ENCODE measurements around the gene TBX10.
A peak's percentile ranks its signal among the peaks of the same experiment; 100 is the strongest.
"Not testable (repeated sequence)": the region's sequence is repeated elsewhere in the genome, so short reads cannot be mapped to it uniquely, and the experiment has no call there.

TBX10 gene

DNA sequence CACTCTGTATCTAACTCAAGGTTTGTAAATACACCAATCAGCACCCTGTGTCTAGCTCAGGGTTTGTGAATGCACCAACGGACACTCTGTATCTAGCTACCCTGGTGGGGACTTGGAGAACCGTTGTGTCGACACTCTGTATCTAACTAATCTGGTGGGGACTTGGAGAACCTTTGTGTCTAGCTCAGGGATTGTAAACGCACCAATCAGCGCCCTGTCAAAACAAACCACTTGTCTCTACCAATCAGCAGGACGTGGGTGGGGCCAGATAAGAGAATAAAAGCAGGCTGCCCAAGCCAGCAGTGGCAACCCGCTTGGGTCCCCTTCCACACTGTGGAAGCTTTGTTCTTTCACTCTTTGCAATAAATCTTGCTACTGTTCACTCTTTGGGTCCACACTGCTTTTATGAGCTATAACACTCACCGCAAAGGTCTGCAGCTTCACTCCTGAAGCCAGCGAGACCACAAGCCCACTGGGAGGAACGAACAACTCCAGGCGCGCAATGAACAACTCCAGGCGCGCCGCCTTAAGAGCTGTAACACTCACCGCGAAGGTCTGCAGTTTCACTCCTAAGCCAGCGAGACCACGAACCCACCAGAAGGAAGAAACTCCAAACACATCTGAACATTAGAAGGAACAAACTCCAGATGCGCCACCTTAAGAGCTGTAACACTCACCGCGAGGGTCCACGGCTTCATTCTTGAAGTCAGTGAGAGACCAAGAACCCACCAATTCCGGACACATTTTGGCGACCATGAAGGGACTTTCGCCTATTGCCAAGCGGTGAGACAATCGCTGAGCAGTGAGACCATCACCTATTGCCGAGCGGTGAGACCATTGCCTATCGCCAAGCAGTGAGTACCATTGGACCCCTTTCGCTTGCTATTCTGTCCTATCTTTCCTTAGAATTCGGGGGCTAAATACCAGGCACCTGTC is 19.6 kb downstream of the TBX10 start:
- not testable (repeated sequence) for DNase-seq; H4K8ac ChIP-seq (ENCODE audit: low read depth, low read length); H2AK5ac ChIP-seq (ENCODE audit: low read length); H2BK5ac ChIP-seq (ENCODE audit: low read depth, low read length, poor library complexity); H3K27me3 ChIP-seq (ENCODE audit: insufficient read depth, low read length); H3K9ac ChIP-seq (ENCODE audit: low read length); H2BK120ac ChIP-seq (ENCODE audit: insufficient read depth, low read length, poor library complexity); H3K4me1 ChIP-seq (ENCODE audit: control insufficient read depth in 1 of 2, insufficient read depth in 2 of 2, low read length in 2 of 2); H3K4ac ChIP-seq (ENCODE audit: low read depth, low read length); H3K36me3 ChIP-seq (ENCODE audit: control insufficient read depth in 1 of 2, insufficient read depth in 2 of 2, low read length in 2 of 2); H3K27ac ChIP-seq (ENCODE audit: low read depth, low read length); H3K23ac ChIP-seq (ENCODE audit: low read length); H3K79me2 ChIP-seq (ENCODE audit: control insufficient read depth, insufficient read depth, low read length, poor library complexity); H3K79me1 ChIP-seq (ENCODE audit: low read length); H3K9me3 ChIP-seq (ENCODE audit: insufficient read depth, low read depth, low read length); H4K12ac ChIP-seq (ENCODE audit: low read depth, low read length); H3K18ac ChIP-seq (ENCODE audit: low read length); H2BK12ac ChIP-seq (ENCODE audit: low read length)
- peak overlapping the region; percentile 35 for H4K91ac ChIP-seq (ENCODE audit: low read depth, low read length)
- peak overlapping the region; percentile 6 for H2AFZ ChIP-seq (ENCODE audit: insufficient read depth, low read length, poor library complexity)
- H3K4me3 ChIP-seq (ENCODE audit: low read depth, low read length) = peak overlapping the region; percentile 47
- WGBS (ENCODE audit: extremely low coverage, insufficient coverage, insufficient read length) = no CpG with 5 or more reads among the region's 33 CpGs
- H3K4me2 ChIP-seq (ENCODE audit: low read length) = peak overlapping the region; percentile 78
- peak overlapping the region; percentile 40 for H3K14ac ChIP-seq (ENCODE audit: low read length)

DNA sequence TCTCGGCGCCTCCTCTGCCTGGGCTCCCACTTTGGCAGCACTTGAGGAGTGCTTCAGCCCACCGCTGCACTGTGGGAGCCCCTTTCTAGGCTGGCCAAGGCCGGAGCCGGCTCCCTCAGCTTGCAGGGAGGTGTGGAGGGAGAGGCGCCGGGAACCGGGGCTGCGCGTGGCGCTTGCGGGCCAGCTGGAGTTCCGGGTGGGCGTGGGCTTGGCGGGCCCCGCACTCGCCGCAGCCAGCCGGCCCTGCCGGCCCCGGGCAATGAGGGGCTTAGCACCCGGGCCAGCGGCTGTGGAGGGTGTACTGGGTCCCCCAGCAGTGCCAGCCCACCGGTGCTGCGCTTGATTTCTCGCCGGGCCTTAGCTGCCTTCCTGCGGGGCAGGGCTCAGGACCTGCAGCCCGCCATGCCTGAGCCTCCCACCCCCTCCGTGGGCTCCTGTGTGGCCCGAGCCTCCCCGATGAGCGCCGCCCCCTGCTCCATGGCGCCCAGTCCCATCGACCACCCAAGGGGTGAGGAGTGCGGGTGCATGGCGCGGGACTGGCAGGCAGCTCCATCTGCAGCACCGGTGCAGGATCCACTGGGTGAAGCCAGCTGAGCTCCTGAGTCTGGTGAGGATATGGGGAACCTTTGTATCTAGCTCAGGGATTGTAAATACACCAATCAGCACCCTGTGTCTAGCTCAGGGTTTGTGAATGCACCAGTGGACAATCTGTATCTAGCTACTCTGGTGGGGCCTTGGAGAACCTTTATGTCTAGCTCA is 20.5 kb downstream of the TBX10 start:
- not testable (repeated sequence) for H3K14ac ChIP-seq (ENCODE audit: low read length); H3K4me2 ChIP-seq (ENCODE audit: low read length); H3K18ac ChIP-seq (ENCODE audit: low read length); H3K4me3 ChIP-seq (ENCODE audit: low read depth, low read length); DNase-seq; H2BK12ac ChIP-seq (ENCODE audit: low read length); H3K4me1 ChIP-seq (ENCODE audit: control insufficient read depth in 1 of 2, insufficient read depth in 2 of 2, low read length in 2 of 2); H2BK5ac ChIP-seq (ENCODE audit: low read depth, low read length, poor library complexity); H4K91ac ChIP-seq (ENCODE audit: low read depth, low read length); H3K9ac ChIP-seq (ENCODE audit: low read length); H3K79me1 ChIP-seq (ENCODE audit: low read length); H2BK120ac ChIP-seq (ENCODE audit: insufficient read depth, low read length, poor library complexity); H3K79me2 ChIP-seq (ENCODE audit: control insufficient read depth, insufficient read depth, low read length, poor library complexity); H3K27me3 ChIP-seq (ENCODE audit: insufficient read depth, low read length); H3K23ac ChIP-seq (ENCODE audit: low read length); H4K8ac ChIP-seq (ENCODE audit: low read depth, low read length); H2AK5ac ChIP-seq (ENCODE audit: low read length); H3K9me3 ChIP-seq (ENCODE audit: insufficient read depth, low read depth, low read length); H3K27ac ChIP-seq (ENCODE audit: low read depth, low read length); H2AFZ ChIP-seq (ENCODE audit: insufficient read depth, low read length, poor library complexity); H3K4ac ChIP-seq (ENCODE audit: low read depth, low read length); H3K36me3 ChIP-seq (ENCODE audit: control insufficient read depth in 1 of 2, insufficient read depth in 2 of 2, low read length in 2 of 2); H4K12ac ChIP-seq (ENCODE audit: low read depth, low read length)
- WGBS (ENCODE audit: extremely low coverage, insufficient coverage, insufficient read length) = no CpG with 5 or more reads among the region's 40 CpGs

DNA sequence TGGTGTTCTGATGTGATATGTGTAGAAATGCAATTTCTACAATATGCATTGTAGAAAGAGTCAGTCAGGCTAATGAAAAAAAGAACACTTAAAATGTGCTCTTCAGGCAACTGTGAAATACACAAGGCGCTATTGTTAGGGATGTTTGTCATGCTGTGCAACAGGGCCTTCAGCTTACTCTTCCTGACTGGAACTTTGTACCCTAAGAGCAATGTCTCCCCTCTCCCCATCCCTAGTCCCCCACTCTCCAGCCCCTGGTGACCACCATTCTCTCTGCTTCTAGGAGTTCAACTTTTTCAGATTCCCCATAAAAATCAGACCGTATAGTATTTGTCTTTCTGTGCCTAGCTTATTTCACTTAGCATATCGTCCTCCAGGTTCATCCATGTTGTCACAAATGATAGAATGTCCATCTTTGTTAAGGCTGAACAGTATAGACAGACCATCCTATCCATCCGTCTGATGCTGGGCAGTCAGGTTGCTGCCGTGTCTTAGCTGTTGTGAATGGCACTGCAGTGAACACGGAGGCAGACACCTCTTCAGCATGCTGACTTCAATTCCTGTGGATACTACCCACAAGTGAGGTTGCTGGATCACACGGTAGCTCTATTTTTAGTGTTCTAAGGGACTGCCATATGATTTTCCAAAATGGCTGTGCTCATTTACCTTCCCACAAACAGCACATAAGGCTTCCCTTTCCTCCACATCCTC is 22.2 kb downstream of the TBX10 start:
- WGBS (ENCODE audit: extremely low coverage, insufficient coverage, insufficient read length) = no CpG with 5 or more reads among the region's 7 CpGs
- DNase-seq = no peak
- H4K91ac ChIP-seq (ENCODE audit: low read depth, low read length) = no peak overlapping the region
- H3K4me1 ChIP-seq (ENCODE audit: control insufficient read depth in 1 of 2, insufficient read depth in 2 of 2, low read length in 2 of 2) = peaks cover 10 to 11% of the 10 kb centered on the region in 2 experiments
- H3K9ac ChIP-seq (ENCODE audit: low read length) = no peak overlapping the region
- peaks cover 9 to 10% of the 10 kb centered on the region in 2 experiments for H3K36me3 ChIP-seq (ENCODE audit: control insufficient read depth in 1 of 2, insufficient read depth in 2 of 2, low read length in 2 of 2)
- peaks cover 6% of the 10 kb centered on the region for H3K79me1 ChIP-seq (ENCODE audit: low read length)
- H2BK120ac ChIP-seq (ENCODE audit: insufficient read depth, low read length, poor library complexity) = no peak overlapping the region
- no peak overlapping the region for H2BK5ac ChIP-seq (ENCODE audit: low read depth, low read length, poor library complexity)
- no peak overlapping the region for H3K18ac ChIP-seq (ENCODE audit: low read length)
- no peak overlapping the region for H3K4me2 ChIP-seq (ENCODE audit: low read length)
- peaks cover 4% of the 10 kb centered on the region for H3K9me3 ChIP-seq (ENCODE audit: insufficient read depth, low read depth, low read length)
- H3K23ac ChIP-seq (ENCODE audit: low read length) = no peak overlapping the region
- no peak overlapping the region for H2AK5ac ChIP-seq (ENCODE audit: low read length)
- no peak overlapping the region for H3K14ac ChIP-seq (ENCODE audit: low read length)
- H3K4ac ChIP-seq (ENCODE audit: low read depth, low read length) = no peak overlapping the region
- H3K79me2 ChIP-seq (ENCODE audit: control insufficient read depth, insufficient read depth, low read length, poor library complexity) = no peaks in the 10 kb centered on the region
- no peak overlapping the region for H4K8ac ChIP-seq (ENCODE audit: low read depth, low read length)
- no peak overlapping the region for H3K4me3 ChIP-seq (ENCODE audit: low read depth, low read length)
- H2BK12ac ChIP-seq (ENCODE audit: low read length) = no peak overlapping the region
- no peak overlapping the region for H3K27ac ChIP-seq (ENCODE audit: low read depth, low read length)
- no peak overlapping the region for H2AFZ ChIP-seq (ENCODE audit: insufficient read depth, low read length, poor library complexity)
- no peak overlapping the region for H4K12ac ChIP-seq (ENCODE audit: low read depth, low read length)
- peaks cover 3% of the 10 kb centered on the region for H3K27me3 ChIP-seq (ENCODE audit: insufficient read depth, low read length)

DNA sequence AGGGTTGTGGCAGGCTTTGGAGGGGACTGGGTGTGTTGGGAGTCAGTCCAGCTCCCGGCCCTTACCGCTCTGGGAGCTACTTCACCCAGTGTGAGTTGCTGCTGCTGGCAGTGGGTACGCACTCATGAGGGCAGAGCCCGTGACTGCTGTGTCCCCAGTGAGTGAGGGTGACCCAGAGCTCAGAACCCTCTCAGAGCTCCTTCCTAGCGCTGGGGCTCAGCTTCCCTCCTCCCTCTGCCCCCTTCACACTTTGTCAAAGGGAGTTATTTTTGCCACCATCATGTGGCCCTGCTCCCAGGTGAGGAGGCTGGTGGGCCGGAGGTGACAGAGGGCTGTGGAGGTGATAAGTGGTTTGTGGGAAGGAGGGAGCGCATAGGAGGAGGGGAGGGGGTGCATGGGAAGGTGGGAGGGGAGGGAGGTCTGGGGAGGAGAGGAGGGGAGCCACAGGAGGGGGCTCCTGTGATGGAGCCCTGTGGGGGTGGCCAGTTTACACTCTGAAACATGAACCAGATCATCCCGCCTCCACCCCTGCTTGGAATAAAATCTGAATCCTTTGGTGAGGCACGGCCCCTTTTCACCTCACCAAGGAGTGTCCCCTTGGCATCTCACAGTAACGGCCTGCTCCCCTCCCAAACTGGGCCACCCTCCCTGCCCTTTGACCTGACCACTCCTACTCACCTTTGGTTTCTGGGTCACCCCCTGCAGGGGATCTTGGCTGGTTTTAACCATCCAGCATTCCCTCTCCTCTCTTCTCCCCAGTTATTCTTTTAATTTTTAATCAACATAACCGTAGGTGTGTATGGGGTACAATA is 22.9 kb downstream of the TBX10 start:
- Histone ChIP-seq H3K4me1 (ENCODE audit: control insufficient read depth in 1 of 2, insufficient read depth in 2 of 2, low read length in 2 of 2) (peaks cover 10 to 11% of the 10 kb centered on the region in 2 experiments), H3K9me3 (ENCODE audit: insufficient read depth, low read depth, low read length) (peaks cover 4% of the 10 kb centered on the region), H3K9ac (ENCODE audit: low read length) (no peak overlapping the region), H4K8ac (ENCODE audit: low read depth, low read length) (no peak overlapping the region), H3K79me1 (ENCODE audit: low read length) (peaks cover 6% of the 10 kb centered on the region), H3K4ac (ENCODE audit: low read depth, low read length) (no peak overlapping the region), H2AK5ac (ENCODE audit: low read length) (no peak overlapping the region), H3K23ac (ENCODE audit: low read length) (no peak overlapping the region), H2AFZ (ENCODE audit: insufficient read depth, low read length, poor library complexity) (no peak overlapping the region), H3K14ac (ENCODE audit: low read length) (no peak overlapping the region), H3K27ac (ENCODE audit: low read depth, low read length) (no peak overlapping the region), H3K18ac (ENCODE audit: low read length) (no peak overlapping the region), H3K79me2 (ENCODE audit: control insufficient read depth, insufficient read depth, low read length, poor library complexity) (no peaks in the 10 kb centered on the region), H3K4me3 (ENCODE audit: low read depth, low read length) (no peak overlapping the region), H2BK12ac (ENCODE audit: low read length) (no peak overlapping the region), H4K12ac (ENCODE audit: low read depth, low read length) (no peak overlapping the region), H3K27me3 (ENCODE audit: insufficient read depth, low read length) (peaks cover 3% of the 10 kb centered on the region), H3K4me2 (ENCODE audit: low read length) (no peak overlapping the region), H2BK120ac (ENCODE audit: insufficient read depth, low read length, poor library complexity) (no peak overlapping the region), H3K36me3 (ENCODE audit: control insufficient read depth in 1 of 2, insufficient read depth in 2 of 2, low read length in 2 of 2) (peaks cover 17 to 18% of the 10 kb centered on the region in 2 experiments), H2BK5ac (ENCODE audit: low read depth, low read length, poor library complexity) (no peak overlapping the region), H4K91ac (ENCODE audit: low read depth, low read length) (no peak overlapping the region)
- DNase-seq = no peak
- no CpG with 5 or more reads among the region's 11 CpGs for WGBS (ENCODE audit: extremely low coverage, insufficient coverage, insufficient read length)
